GM20000 (cell line): ENCODE results near the gene HOXD9.

Source experiments
- DNase-seq: peaks from one replicate; pipeline ENCODE4 v3.0.0; 2012; ENCODE audit warnings: low spot score
- CTCF ChIP-seq: IDR thresholded peaks from 2 replicates; pipeline ENCODE4 v1.5.1; 2012; ENCODE audit warnings: mild to moderate bottlenecking, control low read depth; ENCODE audit errors: extremely low read depth, missing control alignments

HOXD9 gene

GRCh38 chr2:176173567-176174381, 51.3 kb downstream of the HOXD9 start:
- no peak for DNase-seq
- TF ChIP-seq CTCF, result no peak

- no peak for DNase-seq
- TF ChIP-seq CTCF, result no peak
These were observed 51.9 kb downstream of the HOXD9 start for GRCh38 chr2:176174382-176174823.
